Endothelial cell of umbilical vein (primary cell): ENCODE data around the gene JCAD. TPM values are rescaled to one million over a fixed set of nuclear protein-coding genes. Genes with fewer than 3 reads are reported as not detected.

ENCODE experiments used
- BruUV-seq: library from RNA; stranded (reverse); fragments of 400-500 nt; replicated peaks from 2 replicates; lab custom pipeline; 2021; lab: Mats Ljungman, UMichigan
- CTCF ChIA-PET: fragments of 300-600, 350-600 bp; sonication (Branson Sonifier 250); formaldehyde crosslinking; loops from one replicate; lab custom pipeline; 2021; ENCODE audit warnings: antibody characterized with exemption, inconsistent platforms; lab: Charles Lee
- POLR2A ChIA-PET: fragments of 300-600, 350-600 bp; sonication (Branson Sonifier 250); formaldehyde crosslinking; loops from one replicate; lab custom pipeline; 2021; ENCODE audit warnings: antibody characterized with exemption, inconsistent platforms; lab: Charles Lee
- DNase-seq: peaks from one replicate; pipeline ENCODE4 v3.0.0-alpha.2; 2011; ENCODE audit warnings: low read depth, low spot score
- FAIRE-seq: peaks from 2 replicates; lab custom pipeline; 2011; peaks lifted over from hg19 to GRCh38; lab: Jason Lieb, UNC
- H2AFZ ChIP-seq: 2 replicates; pipeline ENCODE4 v1.6.0; 2012; ENCODE audit warnings: low read depth, low read length, control low read depth, inconsistent platforms
- H3K27ac ChIP-seq: 2 replicates; pipeline ENCODE4 v1.5.1; 2011; ENCODE audit warnings: low read depth, mild to moderate bottlenecking, control low read depth, low read length, moderate library complexity; ENCODE audit not compliant: insufficient read depth
- H3K27me3 ChIP-seq, 2 experiments: 2 replicates each; pipeline versions ENCODE4 v1.6.0 to v1.6.1; 2011; ENCODE audit warnings: low read length in 2 of 2, mixed read lengths in 1 of 2; ENCODE audit not compliant: control insufficient read depth in 2 of 2, insufficient read depth in 2 of 2
- H3K36me3 ChIP-seq, 2 experiments: 2 replicates in 1 of 2; 3 replicates in 1 of 2; pipeline ENCODE4 v1.5.1; 2011; ENCODE audit warnings: low read length in 2 of 2, mild to moderate bottlenecking in 1 of 2, moderate library complexity in 1 of 2; ENCODE audit not compliant: control insufficient read depth in 2 of 2, insufficient read depth in 2 of 2; ENCODE audit errors: extremely low read depth in 1 of 2
- H3K4me1 ChIP-seq: 3 replicates; pipeline ENCODE4 v1.5.1; 2011; ENCODE audit warnings: mild to moderate bottlenecking, low read length; ENCODE audit not compliant: control insufficient read depth, insufficient read depth; ENCODE audit errors: extremely low read depth
- H3K4me2 ChIP-seq: 2 replicates; pipeline ENCODE4 v1.6.1; 2011; ENCODE audit warnings: low read length, control low read depth, mixed read lengths; ENCODE audit not compliant: insufficient read depth
- H3K4me3 ChIP-seq, 3 experiments: fragments of 200-600 bp in 1 of 3; sonication (generic), shearing (Covaris generic) in 1 of 3; replicated peaks in 1 of 3; 2 replicates each; pipeline ENCODE4 v1.5.1; 2011 to 2016; ENCODE audit warnings: control low read depth in 3 of 3, low read length in 3 of 3, mild to moderate bottlenecking in 2 of 3, inconsistent platforms in 1 of 3, low read depth in 1 of 3, moderate library complexity in 1 of 3; ENCODE audit not compliant: insufficient read depth in 1 of 3
- H3K79me2 ChIP-seq: 2 replicates; pipeline ENCODE4 v1.6.0; 2012; ENCODE audit warnings: low read length, inconsistent platforms; ENCODE audit not compliant: control insufficient read depth, insufficient read depth
- H3K9ac ChIP-seq: replicated peaks from 2 replicates; pipeline ENCODE3; 2011; ENCODE audit warnings: low read length, control low read depth; ENCODE audit not compliant: insufficient read depth; ENCODE audit errors: extremely low read depth
- H3K9me1 ChIP-seq: replicated peaks from 3 replicates; pipeline ENCODE4 v1.6.0; 2011; ENCODE audit warnings: mild to moderate bottlenecking, low read length; ENCODE audit not compliant: control insufficient read depth, insufficient read depth; ENCODE audit errors: extremely low read depth
- H3K9me3 ChIP-seq: replicated peaks from 2 replicates; pipeline ENCODE4 v1.5.1; 2012; ENCODE audit warnings: low read length, inconsistent platforms; ENCODE audit not compliant: control insufficient read depth, insufficient read depth
- H4K20me1 ChIP-seq: replicated peaks from 2 replicates; pipeline ENCODE3; 2011; ENCODE audit warnings: mild to moderate bottlenecking, low read length; ENCODE audit not compliant: control insufficient read depth, insufficient read depth; ENCODE audit errors: extremely low read depth
- CTCF ChIP-seq, 2 donors: IDR thresholded peaks; 1 replicate in 1 of 2; 2 replicates in 1 of 2; pipeline ENCODE4 v1.5.1; 2011; ENCODE audit warnings: low read length in 2 of 2, mild to moderate bottlenecking in 2 of 2, moderate library complexity in 2 of 2, control low read depth in 1 of 2, inconsistent platforms in 1 of 2, low read depth in 1 of 2; ENCODE audit not compliant: insufficient read depth in 1 of 2; ENCODE audit errors: extremely low read depth in 1 of 2
- EZH2 ChIP-seq: IDR thresholded peaks from 2 replicates; pipeline ENCODE4 v1.6.1; 2012; ENCODE audit warnings: borderline replicate concordance, low read depth, mild to moderate bottlenecking, moderate library complexity, low read length, inconsistent platforms; ENCODE audit not compliant: severe bottlenecking
- FOS ChIP-seq: IDR thresholded peaks from 2 replicates; pipeline ENCODE4 v1.6.1; 2011; ENCODE audit warnings: mild to moderate bottlenecking, low read length, moderate library complexity, borderline replicate concordance; ENCODE audit not compliant: insufficient read depth
- GATA2 ChIP-seq: IDR thresholded peaks from 2 replicates; pipeline ENCODE4 v1.7.0; 2011; ENCODE audit warnings: low read depth, mild to moderate bottlenecking, moderate library complexity, mixed read lengths, low read length; ENCODE audit not compliant: insufficient read length, insufficient read depth
- MAX ChIP-seq: IDR thresholded peaks from 2 replicates; pipeline ENCODE4 v1.6.1; 2011; ENCODE audit not compliant: insufficient read depth, insufficient read length
- POLR2A ChIP-seq: IDR thresholded peaks from 2 replicates; pipeline ENCODE4 v1.6.1; 2012; ENCODE audit warnings: low read depth, mild to moderate bottlenecking, control low read depth, low read length
- POLR2AphosphoS5 ChIP-seq: IDR thresholded peaks from 2 replicates; pipeline ENCODE4 v1.6.1; 2012; ENCODE audit warnings: low read depth, mild to moderate bottlenecking, control low read depth, low read length, moderate library complexity; ENCODE audit not compliant: insufficient read depth
- dilution Hi-C: fragments of 300-500 bp; cut with MboI; formaldehyde crosslinking; loops from one replicate; pipeline ENCODE4 v1.15.0; 2019; ENCODE audit warnings: low sequenced_read_pairs; ENCODE audit not compliant: extremely low pct_ligation_motif_present
- intact Hi-C: fragments of 100-400 bp; cut with micrococcal nuclease; formaldehyde crosslinking; loops from one replicate; pipeline ENCODE4 v1.10.0; 2022
- polyA plus RNA-seq, 4 experiments: library from polyadenylated mRNA; depleted of rRNA in 3 of 4; stranded (reverse) in 3 of 4; unstranded in 1 of 4; fragments of >200 nt; gene quantifications; 2 replicates each; pipeline versions ENCODE4 v1.2.1 to v1.2.3, GENCODE V29; 2011 to 2012; ENCODE audit warnings: missing spikeins in 1 of 4
- total RNA-seq: library from RNA; stranded (reverse); gene quantifications from 2 replicates; pipeline ENCODE4 v1.2.3, GENCODE V29; 2021

The JCAD gene
- total and polyA plus RNA-seq, 2 donors (not counting 3 experiments of a cell fraction or from before 2014, with no cell fraction given): 17.5 to 76.3 TPM

GRCh38 chr10:30095631-30096422, 36.4 kb upstream of the JCAD start:
- dilution Hi-C loops: no loop called here
- CTCF ChIA-PET: interaction anchor here (0.7 to 3.2 kb wide), 6 partner anchors 9 to 145 kb away, joined by 3 to 21 read pairs (median 4); no protein-coding TSS in a partner anchor

More at GRCh38 chr10:30095631-30096422, 36.4 kb upstream of the JCAD start:
- H3K9me3 ChIP-seq: no peaks in the 10 kb centered on the region
- no peak overlapping the region for H3K27ac ChIP-seq
- no peak overlapping the region for H2AFZ ChIP-seq
- H3K4me1 ChIP-seq: peaks cover 8% of the 10 kb centered on the region
- POLR2A ChIA-PET: no interaction called here
- H3K9ac ChIP-seq: no peak overlapping the region
- peaks cover 0 to 2% of the 10 kb centered on the region in 2 experiments for H3K27me3 ChIP-seq
- no peak overlapping the region for H3K4me3 ChIP-seq
- no TSS peak for BruUV-seq
- H4K20me1 ChIP-seq: no peaks in the 10 kb centered on the region
- FAIRE-seq: no peak
- intact Hi-C loops: no loop called here
- no peak for TF ChIP-seq GATA2
- no peak for TF ChIP-seq POLR2AphosphoS5
- no peak for TF ChIP-seq FOS
- no peak for TF ChIP-seq CTCF (IDR thresholded peaks at IDR 0.05; ENCODE audit: extremely low read depth in 1 of 2, insufficient read depth in 1 of 2, low read depth in 1 of 2, low read length in 2 of 2)
- TF ChIP-seq EZH2: no peak
- no peak for TF ChIP-seq POLR2A
- TF ChIP-seq MAX: no peak
- H3K36me3 ChIP-seq: no peaks in the 10 kb centered on the region
- no peak overlapping the region for H3K4me2 ChIP-seq
- H3K79me2 ChIP-seq: no peaks in the 10 kb centered on the region
- no peaks in the 10 kb centered on the region for H3K9me1 ChIP-seq
- no peak for DNase-seq
